ENCODE data around the gene PTGER3.
"Not testable (repeated sequence)": the region's sequence is repeated elsewhere in the genome, so short reads cannot be mapped to it uniquely, and the experiment has no call there.

PTGER3 gene

DNA sequence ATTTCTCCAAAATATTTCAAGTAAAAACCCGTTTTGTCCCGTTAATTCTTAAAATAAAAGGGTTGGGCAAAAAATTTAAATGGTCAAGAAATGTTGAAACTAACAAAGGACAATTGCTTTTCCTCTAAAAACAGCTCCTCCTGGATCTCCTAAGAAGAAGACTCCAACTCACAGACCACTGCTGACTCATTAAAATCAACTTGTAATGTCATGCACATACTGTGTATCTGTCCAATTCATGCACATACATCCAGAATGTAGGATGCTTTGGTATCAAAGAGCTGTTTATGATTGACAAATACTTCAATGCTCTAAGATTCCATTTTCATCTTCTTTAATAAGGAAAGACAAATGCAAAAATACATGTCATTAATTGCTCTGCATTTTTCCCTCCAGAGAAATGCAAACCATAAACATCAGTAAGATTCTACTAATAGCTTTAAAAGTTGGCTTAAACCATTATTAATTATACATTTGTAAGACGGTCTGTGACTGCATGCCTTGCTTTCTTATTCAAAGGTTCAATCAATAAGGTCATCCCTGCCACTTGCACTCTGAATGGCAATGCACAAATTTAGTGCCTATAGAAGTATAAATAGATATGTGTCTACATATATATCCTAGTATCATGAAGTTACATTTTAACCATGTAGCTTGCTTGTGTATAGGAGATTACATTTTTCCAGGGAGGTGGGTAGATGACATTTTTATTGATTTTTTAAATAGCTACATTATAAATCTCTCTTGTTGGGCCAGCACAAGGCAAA, 44.7 kb downstream of the PTGER3 start:
- no peak for DNase-seq

DNA sequence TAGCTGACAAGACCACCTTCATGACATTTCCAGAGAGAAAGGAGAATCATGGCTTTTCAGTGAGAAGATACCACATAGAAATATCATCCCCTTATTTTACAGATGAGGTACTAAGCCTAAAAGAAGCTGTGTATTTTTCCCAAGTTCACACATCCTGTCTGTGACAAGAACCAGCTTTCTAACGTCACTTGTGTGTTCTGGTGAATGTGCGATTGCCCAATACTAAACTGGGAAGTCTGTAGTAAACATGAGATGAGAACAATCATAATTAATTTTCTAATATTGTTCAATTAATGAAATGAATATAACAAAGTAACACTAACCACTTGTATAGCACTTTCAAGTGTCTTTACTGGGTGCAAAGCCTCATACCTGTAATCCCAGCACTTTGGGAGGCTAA, 46.0 kb downstream of the PTGER3 start:
- no peak for DNase-seq

DNA sequence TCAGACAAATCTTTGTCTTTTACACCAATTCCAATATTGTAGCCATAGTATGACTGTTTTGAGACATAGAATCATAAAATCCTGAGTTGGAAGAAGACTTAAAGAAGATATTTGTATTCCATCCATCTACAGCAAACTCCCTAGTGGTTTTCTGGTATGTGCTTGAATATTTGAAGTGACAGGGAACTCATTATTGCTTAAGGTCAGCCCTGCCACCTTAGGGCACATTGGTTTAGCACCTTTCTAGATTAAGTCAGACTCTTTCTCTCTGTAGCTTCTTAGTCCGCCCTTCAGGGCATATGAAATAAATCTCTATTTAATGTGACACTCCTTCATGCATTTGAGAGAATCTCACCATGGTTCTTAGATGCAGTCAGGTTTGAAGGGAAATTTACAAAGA, 49.8 kb downstream of the PTGER3 start:
- DNase-seq, result no peak

DNA sequence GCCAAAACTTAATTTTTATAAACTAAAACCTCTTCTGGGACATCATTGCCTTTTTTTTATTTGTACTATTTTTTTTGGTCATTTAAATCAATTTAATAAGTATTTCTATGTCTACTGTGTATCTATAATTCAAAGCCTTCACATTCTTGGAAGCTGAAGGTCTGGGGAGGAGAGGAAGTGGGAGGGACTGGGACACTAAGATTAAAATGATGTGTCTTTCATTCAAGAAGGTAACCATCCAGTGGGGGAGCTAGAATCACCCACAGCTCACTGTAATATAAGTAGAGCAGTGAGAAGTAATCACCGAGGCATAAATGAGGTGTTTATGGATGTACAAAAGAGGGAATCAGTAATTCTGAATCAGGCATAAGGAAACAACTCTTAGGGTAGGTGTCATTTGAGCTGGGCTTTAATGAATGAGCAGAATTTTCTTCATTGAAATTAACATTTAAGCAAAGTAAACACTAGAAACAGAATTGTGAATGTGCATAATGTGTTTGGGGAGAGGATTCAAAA, 52.8 kb downstream of the PTGER3 start:
- DNase-seq, result no peak

DNA sequence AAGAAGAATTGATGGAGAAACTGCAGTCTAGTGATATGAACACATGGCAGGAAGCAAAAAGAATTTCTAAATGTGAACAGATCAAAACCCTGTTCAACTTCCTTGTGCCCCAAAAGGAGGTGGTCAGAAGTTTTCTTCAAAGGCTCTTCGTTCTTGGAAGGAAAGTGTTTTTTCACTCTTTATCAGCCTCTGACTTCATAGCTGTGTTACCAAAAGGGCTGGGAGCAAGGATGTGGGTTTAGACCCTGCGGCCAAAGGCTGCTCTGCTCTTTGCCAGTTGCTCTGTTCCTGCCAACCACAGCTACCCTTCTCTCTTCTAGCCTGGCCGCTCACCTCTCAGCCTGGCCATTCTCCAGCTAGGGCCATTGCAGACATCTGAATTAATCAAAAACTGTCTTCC, 53.8 kb downstream of the PTGER3 start:
- no peak for DNase-seq

DNA sequence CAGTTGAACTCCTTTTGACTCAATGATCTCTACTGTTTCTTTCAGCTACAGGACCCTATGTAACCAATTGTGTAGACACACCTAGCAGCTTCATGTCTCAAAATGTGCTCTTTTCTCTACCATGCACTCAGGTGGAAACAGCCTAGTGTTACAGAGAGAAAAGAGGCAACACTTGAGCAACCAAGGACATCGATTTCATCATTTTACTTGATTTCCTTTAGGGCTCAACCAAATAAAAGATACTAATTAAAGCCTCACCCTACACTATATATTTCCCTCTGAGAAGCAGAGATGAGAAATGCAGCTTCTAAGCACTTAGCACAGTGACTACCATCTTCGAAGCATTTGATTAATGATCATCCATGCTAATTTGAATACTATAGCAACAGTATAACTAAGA, 55.1 kb downstream of the PTGER3 start:
- no peak for DNase-seq

DNA sequence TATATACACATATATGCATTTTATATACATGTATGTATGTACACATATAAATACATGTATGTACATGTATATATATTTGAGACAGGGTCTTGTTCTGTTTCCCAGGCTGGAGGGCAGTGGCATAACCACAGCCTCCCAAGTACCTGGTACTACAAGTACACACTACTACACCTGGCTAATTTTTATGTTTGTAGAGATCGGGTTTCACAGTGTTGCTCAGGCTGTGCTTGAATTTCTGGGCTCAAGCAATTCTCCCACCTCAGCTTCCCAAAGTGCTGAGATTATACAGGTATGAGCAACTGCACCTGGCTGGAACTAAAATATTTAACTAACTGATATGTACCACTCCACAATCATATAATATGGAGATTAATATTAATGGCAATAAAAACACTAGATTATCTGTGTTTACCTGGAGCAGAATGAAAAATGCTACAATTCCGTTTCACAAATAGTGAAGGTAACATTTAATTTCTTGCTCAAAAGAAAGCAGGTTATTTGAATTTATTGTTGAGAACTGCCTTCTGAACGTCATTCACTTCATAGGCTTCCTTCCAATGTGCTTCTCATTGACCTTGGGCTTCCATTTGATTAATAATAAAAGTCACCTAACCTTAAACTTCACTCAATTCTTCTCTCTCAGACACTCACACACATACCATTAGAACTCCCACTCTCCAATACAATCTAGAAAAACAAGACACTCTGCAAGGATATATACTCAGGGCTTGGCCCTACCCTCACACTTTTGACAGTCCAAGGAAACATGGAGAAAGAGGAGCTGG, 57.0 kb downstream of the PTGER3 start:
- no peak for DNase-seq

DNA sequence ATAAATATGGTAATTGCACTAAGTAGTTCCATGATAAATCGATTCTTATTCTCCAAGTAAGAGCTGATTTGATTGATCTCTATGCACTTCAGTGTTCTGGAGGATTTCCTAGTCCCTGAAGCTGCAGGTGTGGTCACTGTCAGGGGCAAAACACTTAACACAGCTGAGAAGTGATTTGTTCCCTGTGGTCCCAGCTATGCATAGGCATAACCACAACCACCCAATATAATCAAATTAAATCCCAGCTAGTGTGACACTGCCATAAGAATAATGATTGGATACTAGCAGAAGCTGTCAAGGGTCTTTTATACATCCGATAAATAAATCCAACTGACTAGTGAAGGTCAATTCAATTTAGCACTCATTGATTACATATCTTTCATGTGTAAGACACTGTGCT, 60.1 kb downstream of the PTGER3 start:
- DNase-seq, result no peak

DNA sequence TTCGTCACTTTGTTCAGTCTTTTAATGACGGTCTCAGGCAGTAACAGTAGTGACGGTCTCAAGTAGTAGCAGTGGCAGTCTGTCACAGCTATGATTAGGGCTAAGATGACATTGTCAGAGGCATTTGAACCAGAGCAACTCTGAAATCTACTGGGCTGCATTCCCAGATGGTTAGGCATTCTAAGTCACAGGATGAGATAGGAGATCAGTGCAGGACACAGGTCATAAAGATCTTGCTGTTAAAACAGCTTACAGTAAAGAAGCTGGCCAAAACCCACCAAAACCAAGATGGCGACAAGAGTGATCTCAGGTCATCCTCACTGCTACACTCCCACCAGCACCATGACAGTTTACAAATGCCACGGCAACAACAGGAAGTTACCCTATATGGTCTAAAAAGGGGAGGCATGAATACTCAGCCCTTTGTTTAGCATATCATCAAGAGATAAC, 61.8 kb downstream of the PTGER3 start:
- not testable (repeated sequence) for DNase-seq

DNA sequence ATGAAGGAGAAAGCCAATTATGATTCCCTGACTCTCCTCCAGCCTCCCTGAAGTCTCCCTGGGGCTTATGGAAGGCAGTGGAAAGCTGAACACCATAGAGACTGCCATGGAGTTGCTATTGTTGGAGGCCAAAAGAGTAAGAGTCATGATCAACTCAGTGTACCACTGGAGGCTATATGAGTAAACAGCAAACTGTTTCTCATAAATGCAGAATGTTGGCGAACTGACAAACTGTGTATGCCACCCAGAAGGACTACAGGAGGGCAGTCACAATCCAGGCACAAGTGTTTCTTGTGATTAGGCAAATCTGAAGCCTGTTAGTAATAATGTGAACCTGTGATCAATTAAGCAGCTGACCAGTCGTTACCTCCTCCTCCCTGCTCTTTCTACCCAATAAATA, 62.3 kb downstream of the PTGER3 start:
- DNase-seq, result not testable (repeated sequence)

DNA sequence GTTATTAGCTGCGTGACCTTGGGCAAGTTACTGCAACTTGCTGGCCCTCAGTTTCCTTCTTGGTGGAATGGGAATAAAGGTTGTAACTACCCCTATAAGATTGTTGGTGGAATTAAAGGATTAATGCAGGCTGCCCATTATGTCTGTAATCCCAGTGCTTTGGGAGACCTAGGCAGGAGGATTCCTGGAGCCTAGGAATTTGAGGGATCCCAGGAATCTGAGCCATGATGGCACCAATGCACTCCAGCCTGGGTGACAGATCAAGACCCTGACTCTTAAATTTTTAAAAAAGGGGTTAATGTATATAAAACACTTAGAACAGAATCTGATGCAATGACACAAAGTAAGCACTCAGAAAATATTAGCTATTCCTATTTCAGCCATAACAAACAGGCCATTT, 67.3 kb downstream of the PTGER3 start:
- DNase-seq, result no peak

DNA sequence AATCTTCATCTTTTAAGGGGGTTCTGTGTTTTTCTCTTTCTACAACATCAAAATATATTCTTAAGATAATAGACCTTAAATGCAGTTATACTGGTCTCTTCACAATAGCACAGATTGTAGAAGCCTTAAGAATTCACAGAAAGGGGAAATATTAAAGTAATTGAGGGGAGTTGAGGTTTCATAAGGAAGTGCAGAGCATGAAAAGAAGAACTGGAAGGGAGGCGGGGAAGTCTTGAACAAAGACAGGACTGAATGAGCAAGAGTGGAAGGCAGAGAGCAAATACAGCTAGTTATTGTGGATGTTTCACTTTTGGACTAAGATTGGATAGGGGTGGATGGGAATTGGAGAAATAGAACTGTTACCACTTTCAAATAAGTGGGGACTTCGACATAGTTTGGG, 67.7 kb downstream of the PTGER3 start:
- no peak for DNase-seq

DNA sequence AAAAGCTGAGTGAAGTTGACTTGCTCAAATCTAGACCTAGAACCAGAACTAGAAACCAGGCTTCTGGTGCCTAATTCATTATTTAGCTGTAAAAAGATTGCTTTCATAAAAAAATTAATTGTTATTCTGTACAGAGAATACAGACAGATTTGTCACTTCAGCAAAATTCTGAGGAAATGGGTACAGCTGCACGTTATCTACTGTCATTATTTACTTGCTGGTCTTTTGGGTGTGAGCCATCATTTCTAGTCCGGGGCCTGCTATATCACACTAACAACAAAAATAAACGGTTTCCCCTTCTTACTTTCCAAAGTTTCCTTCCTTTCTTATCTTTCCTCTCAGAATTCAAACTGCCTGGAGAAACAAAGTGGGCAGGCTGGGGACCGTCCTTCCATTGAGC, 68.3 kb downstream of the PTGER3 start:
- no peak for DNase-seq

DNA sequence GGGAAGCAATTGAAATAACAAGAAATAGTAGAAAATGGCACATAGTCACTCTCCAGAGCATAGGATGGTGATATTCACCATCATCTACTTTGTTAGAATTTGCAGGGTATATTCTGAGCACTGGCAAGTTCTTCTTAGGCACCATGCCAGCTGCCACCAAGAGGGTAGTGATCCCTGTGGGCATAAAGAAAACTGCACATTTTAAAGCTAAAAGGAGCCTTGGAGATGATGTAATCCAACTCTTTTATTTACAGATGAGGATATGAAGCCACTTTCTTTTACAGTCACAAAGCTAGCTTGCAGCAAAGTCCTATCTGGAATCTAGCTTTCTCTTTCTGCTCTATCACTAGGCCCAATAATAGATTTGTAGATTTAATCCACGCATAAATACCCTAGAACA, 69.0 kb downstream of the PTGER3 start:
- DNase-seq, result no peak

DNA sequence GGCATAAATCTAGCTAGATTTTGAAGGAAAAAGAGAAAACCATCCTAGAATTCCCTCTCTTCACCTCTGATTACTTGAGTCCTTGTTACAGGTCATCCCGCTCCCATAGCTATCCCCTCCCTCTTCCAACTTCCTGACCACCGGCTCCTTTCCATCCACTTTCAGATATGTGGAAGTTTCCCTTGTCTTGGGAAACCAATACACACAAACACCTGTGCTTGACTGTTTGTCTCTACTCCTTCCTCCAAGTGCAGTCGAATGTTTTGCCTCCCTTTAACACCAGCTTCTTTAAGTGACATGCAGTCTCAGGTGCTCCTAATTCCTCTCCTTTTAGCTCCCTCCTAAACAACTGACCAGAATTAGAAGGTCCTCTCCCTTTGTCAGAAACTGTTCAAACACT, 70.0 kb downstream of the PTGER3 start:
- no peak for DNase-seq

DNA sequence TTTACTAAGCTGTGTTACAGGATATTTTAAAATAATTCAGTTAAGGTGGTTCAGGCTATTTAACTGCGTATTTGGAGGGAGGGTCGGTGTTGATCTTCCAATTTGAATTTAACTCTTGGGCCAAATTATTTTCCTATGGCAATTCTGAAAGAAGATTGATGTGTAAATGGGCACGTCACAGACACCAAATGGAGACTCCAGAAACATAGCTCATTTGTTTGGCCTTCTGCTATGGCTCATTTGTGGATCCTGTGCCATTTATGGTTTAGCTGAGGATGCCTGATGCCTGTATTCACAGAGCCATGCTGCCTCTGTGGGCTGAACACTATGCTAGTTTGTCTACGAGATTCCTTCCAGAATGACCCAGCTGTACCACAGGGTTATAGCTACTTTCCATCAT, 70.6 kb downstream of the PTGER3 start:
- no peak for DNase-seq

DNA sequence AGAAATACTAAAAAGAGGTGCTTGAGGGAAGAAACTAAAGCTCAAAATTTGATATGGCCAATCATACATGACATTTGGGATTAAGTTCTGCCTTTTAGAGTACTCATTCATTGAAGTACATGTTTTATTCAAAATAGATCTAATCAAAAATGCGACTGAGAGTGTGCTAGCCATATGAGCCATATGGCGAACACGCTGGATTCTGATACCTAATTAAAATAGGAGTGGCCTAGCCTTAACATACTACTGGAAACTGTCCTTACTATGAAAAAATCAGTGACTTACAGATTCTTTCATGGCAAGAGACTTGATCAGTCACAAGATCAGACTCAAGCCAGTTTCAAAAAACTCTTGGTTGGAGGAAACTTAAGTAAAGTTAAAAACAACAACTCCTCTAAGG, 73.9 kb downstream of the PTGER3 start:
- no peak for DNase-seq

DNA sequence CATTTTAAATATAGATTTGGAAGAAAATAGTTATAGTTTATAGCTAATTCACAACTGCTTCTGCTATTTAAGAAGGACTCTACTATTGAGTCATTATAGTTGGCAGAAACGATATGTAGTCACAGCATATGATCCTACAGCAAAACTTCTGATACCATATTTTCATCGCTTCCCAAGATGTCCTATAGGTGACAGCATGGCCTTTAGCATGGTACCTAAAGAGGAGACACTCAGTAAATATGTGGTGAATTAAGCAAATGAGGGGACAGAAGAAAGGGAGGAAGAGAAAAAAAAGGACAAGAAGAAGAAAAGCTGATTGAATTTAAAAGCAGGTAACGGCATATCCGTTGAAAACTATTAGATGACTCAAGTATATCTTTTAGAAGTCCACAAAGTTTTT, 77.2 kb downstream of the PTGER3 start:
- DNase-seq, result no peak

DNA sequence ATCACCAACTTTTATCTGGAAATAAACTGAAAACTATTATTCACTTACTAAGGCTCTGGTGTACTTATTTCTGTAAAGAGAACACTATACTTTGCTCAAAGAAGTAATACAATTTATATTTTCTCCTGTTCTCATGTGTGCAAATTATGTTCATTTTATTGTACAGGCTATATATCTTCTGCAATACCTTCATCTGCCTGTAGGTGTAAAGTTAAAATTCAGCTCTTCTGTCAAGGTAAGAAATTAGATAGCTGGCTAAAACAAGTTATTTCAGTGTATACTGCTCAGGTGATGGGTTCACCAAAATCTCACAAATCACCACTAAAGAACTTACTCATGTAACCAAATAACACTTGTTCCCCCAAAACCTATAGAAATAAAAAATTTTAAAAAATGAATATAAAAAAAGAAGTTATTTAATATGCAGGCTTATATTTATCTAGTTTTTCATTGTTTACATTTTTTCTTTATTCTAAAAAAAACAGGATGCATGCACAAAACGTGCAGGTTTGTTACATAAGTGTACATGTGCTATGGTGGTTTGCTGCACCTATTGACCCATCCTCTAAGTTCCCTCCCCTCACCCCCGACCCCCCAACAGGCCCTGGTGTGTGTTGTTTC, 81.5 kb downstream of the PTGER3 start:
- no peak for DNase-seq

DNA sequence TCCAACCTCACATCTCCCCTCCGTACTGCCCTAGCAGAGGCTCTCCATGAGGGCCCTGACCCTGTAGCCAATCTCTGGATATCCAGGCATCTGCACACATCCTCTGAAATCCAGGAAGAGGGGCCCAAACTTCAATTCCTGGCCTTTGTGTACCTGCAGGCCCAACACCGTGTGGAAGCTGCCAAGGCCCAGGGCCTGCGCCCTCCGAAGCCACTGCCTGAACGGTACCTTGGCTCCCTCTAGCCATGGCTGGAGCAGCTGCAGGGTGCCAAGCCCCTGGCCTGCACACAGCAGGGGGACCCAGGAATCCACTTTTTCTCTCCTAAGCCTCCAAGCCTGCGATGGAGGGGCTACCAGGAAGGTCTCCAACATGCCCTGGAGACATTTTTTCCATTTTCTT, 84.2 kb downstream of the PTGER3 start:
- DNase-seq, result no peak

DNA sequence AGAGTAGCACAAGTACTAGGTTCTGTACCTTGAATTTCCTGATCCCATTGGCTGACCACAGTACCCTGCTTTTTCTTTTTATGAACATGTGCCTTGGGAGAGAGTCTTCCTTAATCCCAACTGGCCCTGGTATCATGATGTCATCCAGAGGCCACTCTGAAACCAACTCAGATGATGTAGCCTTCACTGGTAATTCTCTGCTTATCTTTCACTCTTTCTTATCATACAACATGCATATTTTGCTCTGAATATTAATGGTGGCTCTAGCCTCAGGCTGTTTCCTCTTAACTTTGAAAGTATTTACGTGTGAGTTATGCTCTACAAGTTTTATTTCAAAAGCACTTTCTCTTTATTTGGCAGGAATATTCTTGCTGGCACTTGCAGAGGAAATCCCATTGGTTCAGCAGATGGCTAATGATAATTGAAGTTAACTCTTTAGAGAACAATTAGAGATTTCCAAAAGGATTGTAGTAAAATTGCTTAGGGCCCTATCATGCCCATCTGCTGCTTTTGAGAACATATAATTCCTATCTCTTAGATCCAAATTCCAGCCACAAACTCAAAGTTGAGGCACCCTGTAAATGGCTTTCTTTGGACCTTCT, 86.1 kb downstream of the PTGER3 start:
- DNase-seq, result no peak

DNA sequence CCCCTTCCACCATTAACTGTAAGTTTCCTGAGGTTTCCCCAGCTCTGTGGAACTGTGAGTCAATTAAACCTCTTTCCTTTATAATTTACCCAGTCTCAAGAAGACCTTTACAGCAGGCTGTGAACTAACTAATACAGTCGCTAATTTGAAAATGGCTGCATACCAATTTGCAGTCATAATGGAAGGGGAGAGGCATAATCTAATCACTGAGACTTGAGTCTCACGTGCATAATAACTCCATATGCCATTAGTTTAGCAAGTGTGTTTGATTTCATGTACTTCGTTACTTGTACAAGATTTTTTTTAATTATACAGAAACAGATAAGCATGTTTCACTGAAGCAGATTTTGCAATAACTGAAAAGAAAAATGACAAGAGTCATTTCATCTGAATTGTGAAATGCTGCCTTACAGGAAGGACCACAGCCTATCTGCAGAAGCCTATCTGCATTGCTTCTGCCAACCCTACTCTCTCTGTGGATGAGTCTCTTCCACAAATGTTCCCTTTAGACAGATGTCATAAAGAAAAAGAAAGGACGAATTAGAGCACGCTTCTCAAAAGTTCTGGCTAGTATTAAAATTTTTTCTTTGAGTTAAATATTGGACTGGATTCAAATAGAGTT, 99.1 kb downstream of the PTGER3 start:
- no peak for DNase-seq

DNA sequence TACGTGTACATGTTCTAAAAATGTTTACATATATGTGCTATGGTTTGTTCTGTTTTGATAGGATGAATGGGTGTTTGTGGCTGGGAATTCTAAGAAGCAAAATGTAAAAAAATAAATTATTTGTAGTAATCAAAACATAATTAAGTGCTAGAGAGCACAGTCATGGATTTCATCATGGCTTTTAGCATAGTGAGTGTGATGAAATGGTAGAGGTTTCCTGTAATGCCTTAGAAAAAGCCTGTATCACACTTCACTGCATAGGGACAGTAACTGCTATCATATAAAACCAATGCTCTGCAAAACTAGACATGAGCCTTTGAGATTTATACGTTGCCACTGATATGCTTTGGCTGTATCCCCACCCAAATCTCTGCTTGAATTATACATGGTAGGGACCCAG, 99.8 kb downstream of the PTGER3 start:
- DNase-seq, result no peak

Data from activated gamma-delta T cell (primary cell).